Breast epithelium (tissue), 3 donors: Measurements from ENCODE around the gene MYBPHL.

ENCODE experiments used
- POLR2A ChIP-seq: fragments of 450-650 bp; IDR thresholded peaks from one replicate; pipeline ENCODE4 v1.6.1; 2016; ENCODE audit warnings: antibody characterized with exemption, mild to moderate bottlenecking, moderate library complexity
- TF ChIP-seq, protein P1 (sequence below), 3 donors: fragments of 450-650 bp; IDR thresholded peaks; one replicate each; pipeline ENCODE4 v1.5.1; 2016 to 2017; ENCODE audit warnings: antibody characterized with exemption in 3 of 3, mild to moderate bottlenecking in 3 of 3, moderate library complexity in 3 of 3

DNA sequence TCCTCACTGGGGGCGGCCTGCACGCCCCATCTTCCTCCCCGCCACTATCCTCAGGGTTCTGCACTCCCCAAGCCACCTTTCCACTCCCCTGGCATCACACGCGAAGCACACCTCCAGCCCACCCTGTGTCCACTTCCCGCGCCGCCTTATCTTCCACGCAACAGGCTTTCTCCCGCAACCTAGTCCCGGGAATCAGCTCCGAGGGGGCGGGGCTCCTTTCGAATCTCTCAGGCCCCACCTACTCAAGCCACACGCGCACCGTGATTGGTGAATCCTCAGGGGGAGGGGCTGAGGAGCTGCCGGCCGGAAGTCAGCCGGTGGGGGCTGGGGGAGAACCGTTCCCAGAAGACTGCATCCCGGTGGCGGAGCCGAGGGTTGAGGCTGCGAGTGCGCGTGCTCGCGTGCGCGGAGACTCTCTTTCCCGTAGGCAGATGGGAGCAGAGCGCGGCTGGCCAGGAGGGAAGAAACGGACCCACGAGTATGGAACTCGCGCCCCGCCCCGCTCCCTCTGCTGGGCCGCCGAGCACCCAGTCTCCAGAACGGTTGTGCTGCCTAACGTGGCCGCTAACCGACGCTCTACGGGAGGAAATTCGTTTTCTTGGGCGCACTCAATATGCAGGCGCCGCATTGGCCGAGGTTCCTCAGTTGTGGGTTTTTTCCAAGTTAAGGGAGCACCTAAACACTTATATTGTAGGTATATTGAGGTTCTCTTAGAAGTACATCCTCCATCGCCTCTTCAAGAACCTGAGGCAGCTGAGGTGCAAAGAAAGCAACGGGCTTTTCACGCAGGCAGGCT is 23.7 kb downstream of the MYBPHL start, which contains the start of gene PSRC1:
- TF ChIP-seq POLR2A, result peak; percentile 74
- TF ChIP-seq, protein P1, sequence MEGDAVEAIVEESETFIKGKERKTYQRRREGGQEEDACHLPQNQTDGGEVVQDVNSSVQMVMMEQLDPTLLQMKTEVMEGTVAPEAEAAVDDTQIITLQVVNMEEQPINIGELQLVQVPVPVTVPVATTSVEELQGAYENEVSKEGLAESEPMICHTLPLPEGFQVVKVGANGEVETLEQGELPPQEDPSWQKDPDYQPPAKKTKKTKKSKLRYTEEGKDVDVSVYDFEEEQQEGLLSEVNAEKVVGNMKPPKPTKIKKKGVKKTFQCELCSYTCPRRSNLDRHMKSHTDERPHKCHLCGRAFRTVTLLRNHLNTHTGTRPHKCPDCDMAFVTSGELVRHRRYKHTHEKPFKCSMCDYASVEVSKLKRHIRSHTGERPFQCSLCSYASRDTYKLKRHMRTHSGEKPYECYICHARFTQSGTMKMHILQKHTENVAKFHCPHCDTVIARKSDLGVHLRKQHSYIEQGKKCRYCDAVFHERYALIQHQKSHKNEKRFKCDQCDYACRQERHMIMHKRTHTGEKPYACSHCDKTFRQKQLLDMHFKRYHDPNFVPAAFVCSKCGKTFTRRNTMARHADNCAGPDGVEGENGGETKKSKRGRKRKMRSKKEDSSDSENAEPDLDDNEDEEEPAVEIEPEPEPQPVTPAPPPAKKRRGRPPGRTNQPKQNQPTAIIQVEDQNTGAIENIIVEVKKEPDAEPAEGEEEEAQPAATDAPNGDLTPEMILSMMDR (IDR thresholded peaks at IDR 0.05), result peak in 2 of 3 donors; percentile 40 to 83
